DND-41 (cell line): ENCODE results near the gene CDCA5.

Experiments used
- EZH2 ChIP-seq: IDR thresholded peaks from 3 replicates; pipeline ENCODE4 v1.6.1; 2012; ENCODE audit warnings: borderline replicate concordance, low read depth, mild to moderate bottlenecking, moderate library complexity, low read length, inconsistent platforms; ENCODE audit not compliant: severe bottlenecking
- TF ChIP-seq, protein P1 (sequence below): IDR thresholded peaks from 2 replicates; pipeline ENCODE4 v1.5.1; 2012; ENCODE audit warnings: borderline replicate concordance, low read length, moderate library complexity, mild to moderate bottlenecking; ENCODE audit not compliant: poor library complexity, severe bottlenecking; ENCODE audit errors: extremely low read depth

DNA sequence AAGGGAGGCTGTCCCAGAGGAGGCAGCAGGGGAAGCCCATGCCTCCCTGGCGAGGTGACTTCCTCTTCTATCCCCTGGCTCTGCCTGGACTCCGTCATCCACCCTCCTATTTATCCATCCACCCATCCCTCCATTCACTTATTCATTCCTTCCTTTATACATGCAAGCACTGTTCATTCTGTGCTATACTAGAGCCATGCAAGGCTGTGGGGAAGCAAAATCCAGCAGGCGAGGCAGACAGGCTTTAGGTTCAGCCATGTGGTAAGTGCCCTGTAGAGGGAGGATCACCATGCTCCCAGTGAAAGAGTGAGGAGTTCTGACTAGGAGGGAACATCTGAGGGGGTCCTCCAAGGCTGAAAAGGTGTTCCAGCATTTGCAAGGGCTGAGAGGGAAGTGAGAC lies 24.3 kb downstream of the CDCA5 start:
- TF ChIP-seq, protein P1, sequence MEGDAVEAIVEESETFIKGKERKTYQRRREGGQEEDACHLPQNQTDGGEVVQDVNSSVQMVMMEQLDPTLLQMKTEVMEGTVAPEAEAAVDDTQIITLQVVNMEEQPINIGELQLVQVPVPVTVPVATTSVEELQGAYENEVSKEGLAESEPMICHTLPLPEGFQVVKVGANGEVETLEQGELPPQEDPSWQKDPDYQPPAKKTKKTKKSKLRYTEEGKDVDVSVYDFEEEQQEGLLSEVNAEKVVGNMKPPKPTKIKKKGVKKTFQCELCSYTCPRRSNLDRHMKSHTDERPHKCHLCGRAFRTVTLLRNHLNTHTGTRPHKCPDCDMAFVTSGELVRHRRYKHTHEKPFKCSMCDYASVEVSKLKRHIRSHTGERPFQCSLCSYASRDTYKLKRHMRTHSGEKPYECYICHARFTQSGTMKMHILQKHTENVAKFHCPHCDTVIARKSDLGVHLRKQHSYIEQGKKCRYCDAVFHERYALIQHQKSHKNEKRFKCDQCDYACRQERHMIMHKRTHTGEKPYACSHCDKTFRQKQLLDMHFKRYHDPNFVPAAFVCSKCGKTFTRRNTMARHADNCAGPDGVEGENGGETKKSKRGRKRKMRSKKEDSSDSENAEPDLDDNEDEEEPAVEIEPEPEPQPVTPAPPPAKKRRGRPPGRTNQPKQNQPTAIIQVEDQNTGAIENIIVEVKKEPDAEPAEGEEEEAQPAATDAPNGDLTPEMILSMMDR: no peak
- TF ChIP-seq EZH2: no peak
